OCI-M2 (cell line): ENCODE results near the gene RTN4RL1.

Experiments used
- DNase-seq: peaks from one replicate; lab custom pipeline; 2025; ENCODE audit not compliant: unreplicated experiment; lab: John Stamatoyannopoulos, UW

Gene RTN4RL1

DNA sequence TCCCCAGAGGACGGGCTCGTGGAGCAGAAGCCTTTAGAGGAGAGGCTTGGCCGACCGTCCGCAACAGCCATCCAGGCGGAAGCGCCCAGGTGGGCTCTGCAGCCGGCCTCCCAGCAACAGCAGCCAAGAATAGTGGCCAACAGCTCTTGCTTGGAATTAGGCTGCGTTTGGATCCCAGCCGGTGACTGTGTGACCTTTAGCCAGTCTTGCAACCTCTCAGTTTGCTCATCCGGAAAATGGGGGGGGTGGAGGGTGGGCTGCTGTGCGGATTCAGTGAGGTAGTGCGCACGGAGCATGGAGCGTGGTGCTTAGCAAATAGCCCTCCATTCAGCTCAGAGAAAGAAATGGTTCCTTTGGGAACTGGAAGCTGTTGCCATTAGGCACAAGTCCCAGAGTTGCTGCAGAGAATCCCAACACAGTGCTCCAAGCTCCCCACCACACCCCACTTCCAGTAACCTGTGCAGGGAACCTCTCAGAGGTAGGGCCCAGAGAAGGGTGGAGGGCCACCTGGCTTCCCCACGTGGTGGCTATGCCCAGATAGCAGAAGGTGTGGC lies 46.7 kb downstream of the RTN4RL1 start:
- DNase-seq, result no peak

GRCh38 chr17:1977583-1978395 lies 47.3 kb downstream of the RTN4RL1 start:
- no peak for DNase-seq

- no peak for DNase-seq
These were observed 48.5 kb downstream of the RTN4RL1 start for GRCh38 chr17:1976683-1977064.

GRCh38 chr17:1976000-1976682 lies 49.0 kb downstream of the RTN4RL1 start:
- DNase-seq, result no peak

DNA sequence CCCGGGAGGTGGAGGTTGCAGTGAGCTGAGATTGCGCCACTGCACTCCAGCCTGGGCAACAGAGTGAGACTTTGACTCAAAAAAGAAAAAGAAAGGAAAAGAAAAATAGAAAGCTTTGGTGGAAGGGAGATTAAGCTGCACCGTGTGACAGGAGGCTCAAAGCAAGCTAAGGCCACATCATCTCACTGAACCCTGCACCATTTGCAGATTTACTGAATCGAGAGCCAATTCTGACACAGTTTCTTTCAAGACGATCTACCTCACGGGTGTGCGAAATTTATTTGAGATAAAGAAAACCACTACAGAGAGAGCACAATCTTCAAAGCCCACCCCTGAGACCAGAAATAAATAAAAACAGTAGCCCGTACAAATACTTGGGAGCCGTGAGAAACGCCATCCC lies 49.6 kb downstream of the RTN4RL1 start:
- no peak for DNase-seq

DNA sequence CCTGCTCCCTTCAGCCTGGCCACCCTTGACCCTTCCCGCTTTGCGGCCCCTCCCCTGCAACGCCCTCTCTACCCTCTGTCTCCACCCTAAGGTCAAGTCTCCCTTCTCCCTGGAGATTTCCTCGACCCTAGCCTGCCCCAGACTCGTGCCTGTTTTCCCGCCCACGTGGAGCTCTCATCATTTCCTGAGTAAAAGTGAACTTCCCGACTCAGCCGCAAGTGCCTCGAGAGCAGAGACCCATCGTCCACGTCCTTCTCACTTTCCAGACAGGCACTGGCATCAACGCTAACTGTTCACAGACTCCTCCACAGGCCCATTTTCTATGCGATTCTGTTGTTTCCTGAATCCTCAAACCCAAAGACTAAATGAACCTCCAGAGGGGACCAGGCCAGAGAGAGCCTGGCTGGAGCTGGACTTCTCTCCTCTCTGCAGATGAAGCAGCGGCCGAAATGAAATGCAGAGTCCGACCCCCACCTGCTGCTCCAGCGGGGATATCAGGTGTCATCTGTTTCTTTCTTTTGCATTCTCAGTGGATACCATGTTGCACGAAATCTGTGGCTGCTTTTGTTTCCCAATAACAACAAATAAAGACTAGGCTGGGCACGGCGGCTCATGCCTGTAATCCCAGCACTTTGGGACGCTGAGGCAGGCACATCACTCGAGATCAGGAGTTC lies 52.5 kb downstream of the RTN4RL1 start:
- DNase-seq, result no peak

GRCh38 chr17:1970843-1971384 lies 54.2 kb downstream of the RTN4RL1 start:
- no peak for DNase-seq

DNA sequence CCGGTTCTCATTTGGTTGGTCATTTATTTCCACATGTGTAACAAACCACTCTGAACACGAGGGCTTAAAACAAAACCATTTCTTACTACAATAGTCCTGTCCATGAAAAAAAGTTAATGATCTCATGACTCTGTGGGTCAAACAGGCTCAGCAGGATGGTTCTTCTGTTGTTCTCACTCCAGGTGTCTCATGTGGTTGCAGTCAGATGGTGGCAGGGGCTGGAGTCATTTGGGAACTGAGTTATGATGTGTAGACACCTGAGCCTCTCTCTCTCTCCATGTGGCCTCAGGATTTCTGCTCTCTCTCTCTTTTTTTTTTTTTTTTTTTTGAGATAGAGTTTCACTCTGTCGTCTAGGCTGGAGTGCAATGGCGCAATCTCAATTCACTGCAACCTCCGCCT lies 55.4 kb downstream of the RTN4RL1 start:
- no peak for DNase-seq

DNA sequence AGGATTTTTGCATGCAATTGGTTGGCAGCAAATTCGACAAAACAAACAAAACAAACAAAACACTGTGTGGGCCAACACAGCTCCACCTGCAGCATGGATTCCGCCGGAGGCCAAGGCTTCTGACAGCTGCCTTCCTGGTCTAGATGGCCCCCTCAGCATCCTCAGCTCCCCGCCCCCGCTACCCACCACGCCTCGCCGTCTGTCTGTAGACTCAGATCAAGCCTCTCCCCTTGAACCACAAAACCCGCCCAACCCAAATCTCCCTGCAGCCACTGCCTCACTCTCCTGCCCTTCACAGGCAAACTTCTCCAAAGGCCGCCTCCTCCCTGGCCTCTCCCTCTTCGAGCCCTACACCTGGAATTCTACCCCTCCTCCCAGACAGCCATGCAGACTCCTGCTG lies 57.9 kb downstream of the RTN4RL1 start:
- DNase-seq, result no peak

DNA sequence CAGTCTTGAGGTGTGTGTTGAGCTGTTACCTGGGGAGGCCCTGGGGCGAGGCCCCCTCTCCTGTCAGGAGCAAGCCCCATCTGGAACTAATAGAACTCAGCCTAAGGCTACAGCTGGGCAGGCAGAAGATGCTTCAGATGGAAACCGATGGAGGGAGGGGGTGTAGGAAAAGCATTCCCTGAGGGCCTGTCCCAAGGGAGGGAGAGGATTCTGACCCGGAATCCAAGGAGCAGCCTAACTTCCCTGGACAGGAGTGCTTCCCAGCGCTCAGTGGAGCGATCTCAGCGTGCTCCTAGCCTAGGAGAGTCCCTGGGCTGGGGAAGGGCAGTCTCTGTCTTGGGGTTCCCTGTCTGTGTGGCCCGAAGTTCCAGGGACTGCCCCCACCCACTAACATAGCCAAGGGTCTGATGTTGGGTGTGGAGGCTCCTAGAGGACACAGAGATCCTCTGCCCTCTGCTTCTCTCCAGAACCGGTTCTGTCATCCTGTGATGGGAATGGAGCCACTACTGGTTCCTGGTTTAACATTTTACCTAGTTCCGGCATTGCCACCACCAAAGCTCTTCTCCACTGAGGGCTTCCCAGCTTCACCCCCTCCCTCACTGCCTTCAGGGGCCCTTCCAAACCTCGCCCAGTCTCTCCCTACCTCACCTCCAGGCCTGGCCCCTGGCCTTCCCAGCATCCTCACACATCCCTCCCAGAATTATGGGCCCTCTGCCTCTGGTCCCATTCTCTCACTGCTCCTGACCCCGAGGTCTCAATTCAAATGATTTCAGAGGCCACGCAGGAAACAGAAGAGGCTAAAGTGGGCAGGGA lies 58.7 kb downstream of the RTN4RL1 start:
- no peak for DNase-seq

GRCh38 chr17:1965556-1966273 lies 59.4 kb downstream of the RTN4RL1 start:
- no peak for DNase-seq

DNA sequence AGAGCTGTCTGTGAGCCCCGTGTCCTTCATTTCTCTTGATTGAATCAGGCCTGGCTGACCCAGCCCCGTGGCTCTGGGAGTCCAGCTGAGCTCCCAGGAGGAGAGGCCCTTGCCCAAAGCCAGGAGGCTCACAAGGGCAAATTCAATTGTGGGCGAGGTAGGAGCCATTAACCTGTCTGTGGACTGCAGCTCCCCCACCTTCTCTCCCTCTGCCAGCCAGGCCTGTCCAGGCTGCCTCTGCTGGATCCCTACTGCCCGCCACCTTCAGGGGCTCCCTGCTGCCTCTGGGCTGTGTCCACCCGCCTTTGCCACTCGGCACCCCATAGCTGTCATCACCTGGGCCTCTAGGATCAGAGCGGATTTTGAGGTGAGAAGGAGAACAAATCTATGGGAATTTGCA lies 61.9 kb downstream of the RTN4RL1 start:
- DNase-seq, result no peak

GRCh38 chr17:1961189-1961588 lies 63.9 kb downstream of the RTN4RL1 start:
- DNase-seq, result no peak

DNA sequence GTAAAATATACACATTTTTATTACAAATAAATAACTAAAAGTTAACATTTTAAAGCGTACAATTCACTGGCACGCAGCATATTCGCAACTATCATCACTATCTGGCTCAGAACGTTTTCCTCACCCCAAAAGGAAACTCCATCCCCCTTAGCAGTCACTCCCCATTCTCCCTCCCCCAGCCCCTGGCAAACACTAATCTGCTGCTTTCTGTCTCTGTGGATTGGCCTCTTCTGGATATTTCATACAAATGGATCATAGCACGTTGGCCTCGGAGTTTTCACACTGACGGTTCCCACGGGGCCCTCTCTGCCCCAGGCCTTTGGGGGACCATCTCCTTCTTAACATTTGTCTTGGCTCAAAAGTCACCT lies 64.6 kb downstream of the RTN4RL1 start:
- no peak for DNase-seq

- no peak for DNase-seq
These were observed 65.1 kb downstream of the RTN4RL1 start for GRCh38 chr17:1959871-1960544.

GRCh38 chr17:1958134-1958881 lies 66.8 kb downstream of the RTN4RL1 start:
- no peak for DNase-seq

GRCh38 chr17:1957037-1957436 lies 68.1 kb downstream of the RTN4RL1 start:
- no peak for DNase-seq

- no peak for DNase-seq
These were observed 69.0 kb downstream of the RTN4RL1 start for GRCh38 chr17:1956134-1956533.

- no peak for DNase-seq
These were observed 71.3 kb downstream of the RTN4RL1 start for GRCh38 chr17:1953831-1954230.
